Retina (tissue), 1 donor: Measurements from ENCODE around the gene TRMT11.
A peak's percentile ranks its signal among the peaks of the same experiment; 100 is the strongest.
"Not testable (repeated sequence)": the region's sequence is repeated elsewhere in the genome, so short reads cannot be mapped to it uniquely, and the experiment has no call there.

Source experiments
- DNase-seq: peaks from one replicate; pipeline ENCODE4 v3.0.0-alpha.2; 2016

TRMT11 gene

DNA sequence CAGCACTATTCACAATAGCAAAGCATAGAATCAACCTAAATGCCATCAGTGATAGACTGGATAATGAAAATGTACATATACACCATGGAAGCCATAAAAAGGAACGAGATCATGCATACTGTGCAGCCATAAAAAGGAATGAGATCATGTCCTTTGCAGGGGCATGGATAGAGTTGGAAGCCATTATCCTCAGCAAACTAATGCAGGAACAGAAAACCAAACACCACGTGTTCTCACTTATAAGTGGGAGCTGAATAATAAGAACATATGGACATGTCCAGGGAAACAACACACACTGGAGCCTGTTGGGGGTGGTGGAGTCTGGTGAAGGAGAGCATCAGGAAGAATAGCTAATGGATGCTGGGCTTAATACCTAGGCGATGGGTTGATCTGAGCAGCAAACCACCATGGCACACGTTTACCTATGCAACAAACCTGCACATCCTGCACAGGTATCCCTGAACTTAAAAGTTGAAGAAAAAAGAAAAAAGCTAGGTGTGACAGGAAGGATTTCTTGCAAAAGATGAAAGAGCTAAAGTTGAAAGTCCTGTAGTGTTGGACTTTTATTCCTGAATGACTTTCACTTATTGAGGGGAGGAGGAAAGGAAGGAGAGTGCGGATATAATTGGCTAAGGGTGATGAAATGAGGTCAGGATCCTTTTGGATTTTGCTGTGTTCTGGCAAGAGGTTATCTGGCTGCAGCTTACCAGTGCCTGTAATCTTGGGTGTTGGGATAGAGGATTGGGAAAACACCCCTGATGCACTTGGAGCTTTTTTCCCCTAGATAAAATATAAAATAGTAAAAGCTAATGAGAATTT lies 8.5 kb downstream of the TRMT11 start:
- DNase-seq, result no peak

DNA sequence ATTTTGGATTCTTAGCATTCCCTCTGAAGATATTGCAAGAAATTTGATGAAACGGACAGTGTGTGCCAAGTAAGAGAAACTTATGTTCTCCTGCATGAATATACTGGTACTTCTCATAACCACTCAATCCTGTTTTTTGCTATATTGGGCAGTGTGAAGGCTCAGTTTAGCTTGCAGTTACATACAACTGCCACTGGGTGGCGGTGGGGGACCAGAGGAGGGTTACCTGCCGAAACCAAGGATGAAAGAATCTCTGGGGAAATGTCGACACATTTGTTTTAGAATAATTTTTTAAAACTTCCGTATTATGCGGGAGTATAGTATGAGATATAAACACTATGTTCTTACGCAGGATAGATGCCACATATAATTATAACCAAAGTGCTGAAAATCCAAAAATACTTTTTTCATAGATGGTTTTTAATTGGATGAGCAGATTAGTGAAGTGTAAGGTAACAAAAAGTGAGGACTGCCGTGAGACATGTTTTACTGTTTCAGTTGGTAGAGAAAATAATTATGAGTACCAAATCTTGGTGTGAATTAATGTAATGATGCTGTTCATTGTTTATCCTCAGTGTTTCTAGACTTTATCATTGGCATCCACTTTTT lies 9.7 kb downstream of the TRMT11 start:
- DNase-seq, result peak; percentile 56

DNA sequence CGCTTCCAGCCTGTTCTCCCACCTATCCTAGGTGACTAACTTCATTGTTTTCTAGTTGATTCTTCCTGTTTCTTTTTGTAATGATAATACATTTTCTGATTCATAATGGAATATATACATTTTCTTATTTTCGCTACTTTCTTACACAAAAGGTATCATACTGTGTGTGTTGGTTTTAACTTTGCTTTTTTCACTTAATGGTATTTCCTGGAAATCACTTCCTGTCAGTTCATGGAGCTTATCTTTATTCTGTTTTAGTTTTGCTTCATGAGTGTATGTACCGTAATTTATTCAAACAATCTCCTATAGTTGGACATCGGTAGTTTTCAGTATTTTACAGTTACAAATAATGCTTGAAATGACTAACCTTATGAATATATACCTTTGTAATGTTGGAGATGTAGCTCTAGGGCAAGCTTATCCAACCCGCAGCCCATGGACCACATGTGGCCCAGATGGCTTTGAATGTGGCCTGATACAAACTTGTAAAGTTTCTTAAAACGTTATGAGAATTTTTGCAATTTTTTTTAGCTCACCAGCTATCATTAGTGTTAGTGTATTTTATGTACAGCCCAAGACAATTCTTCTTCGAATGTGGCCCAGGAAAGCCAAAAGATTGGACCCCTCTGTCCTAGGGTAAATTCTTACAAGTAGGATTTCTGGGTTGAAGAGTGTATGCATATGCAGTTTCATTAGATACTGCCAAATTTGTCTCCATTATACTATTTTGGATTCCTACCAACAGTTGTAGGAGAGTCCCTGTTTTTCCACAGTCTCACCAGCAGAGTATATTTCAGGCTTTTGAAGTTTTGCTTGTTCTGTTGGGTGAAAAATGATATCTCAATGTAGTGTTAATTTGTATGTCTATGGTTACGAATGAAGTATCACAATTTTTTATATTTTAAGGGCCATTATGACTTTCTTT lies 16.7 kb downstream of the TRMT11 start:
- DNase-seq, result no peak

DNA sequence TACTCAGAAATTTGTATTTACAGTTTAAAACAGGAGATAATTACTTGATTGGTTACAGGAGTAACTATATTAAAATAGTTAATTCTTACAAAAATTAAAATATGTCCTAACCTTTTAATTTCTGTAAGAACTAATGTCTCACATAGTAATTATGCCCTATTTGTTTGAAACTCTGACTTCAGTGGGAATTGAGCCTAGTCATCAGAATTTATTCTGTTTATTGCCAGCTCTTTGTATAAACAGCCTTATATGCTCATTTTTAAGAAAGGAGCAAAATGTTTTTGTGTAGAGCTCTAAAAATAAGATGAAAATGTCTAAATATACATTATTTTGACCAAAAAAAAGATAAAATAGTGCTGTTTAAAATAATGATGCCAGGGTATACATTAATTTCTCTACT lies 21.5 kb downstream of the TRMT11 start:
- DNase-seq, result no peak

DNA sequence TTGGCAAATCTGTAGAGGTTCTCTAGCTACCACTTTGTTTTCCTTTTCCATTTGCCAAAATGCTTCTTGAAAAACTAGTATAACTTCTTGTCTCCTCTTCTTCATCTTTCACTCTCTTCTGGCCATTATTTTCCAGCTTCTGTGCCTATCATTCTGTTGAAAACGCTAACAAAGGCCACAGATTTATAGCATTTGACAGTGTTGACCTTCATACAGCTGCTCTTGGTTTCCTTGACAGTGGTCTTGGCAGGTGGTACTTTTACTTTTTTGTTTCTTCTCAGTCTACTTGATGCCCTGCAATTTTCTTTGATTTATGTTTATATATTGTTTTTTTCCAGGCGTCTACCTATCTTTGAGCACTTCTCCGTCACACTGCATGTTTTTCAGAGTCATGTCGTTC lies 23.7 kb downstream of the TRMT11 start:
- DNase-seq, result no peak

DNA sequence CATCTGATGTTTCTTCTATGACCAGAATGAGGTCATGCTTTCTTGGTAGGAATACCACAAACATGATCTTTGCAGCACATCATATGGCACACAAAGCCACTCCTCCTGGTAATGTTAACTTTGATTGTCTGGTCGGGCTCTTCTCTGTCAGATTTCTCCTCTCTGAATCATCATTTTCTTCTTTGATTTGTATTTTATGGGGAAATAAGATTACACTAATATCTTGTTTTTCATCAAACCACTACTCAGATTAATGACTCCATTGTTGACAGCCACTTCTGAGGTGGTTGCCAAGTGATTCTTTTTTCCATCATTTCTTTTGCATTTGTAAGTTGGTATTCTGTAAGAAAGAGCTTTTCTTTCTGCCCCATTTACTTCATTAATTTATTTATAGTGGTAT lies 29.5 kb downstream of the TRMT11 start:
- DNase-seq, result no peak

GRCh38 chr6:126016591-126016990 lies 30.3 kb downstream of the TRMT11 start:
- DNase-seq, result no peak

GRCh38 chr6:126017668-126018067 lies 31.3 kb downstream of the TRMT11 start:
- no peak for DNase-seq

- DNase-seq, result no peak
Measured at GRCh38 chr6:126020305-126021050, 34.1 kb downstream of the TRMT11 start.

- DNase-seq, result not testable (repeated sequence)
Measured at GRCh38 chr6:126023474-126023873, 37.1 kb downstream of the TRMT11 start.

DNA sequence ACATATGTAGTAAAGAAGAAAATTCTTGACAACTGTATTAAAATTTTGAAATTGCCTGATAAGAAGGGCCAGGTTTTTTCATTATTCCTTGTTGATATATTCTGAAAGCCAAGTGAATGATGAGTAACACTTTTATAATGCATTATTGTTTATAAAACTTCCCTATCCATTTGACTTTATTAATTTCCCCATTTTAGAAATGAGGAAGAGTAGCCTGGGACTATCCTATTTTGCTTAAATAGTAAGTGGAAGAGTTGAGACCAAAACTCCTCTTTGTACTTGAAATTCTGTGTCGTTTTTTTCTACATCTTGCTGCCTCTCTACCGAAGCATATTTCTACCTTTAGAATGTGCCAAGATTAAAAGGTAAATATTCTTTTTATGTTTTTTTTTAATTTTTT lies 39.7 kb downstream of the TRMT11 start:
- DNase-seq, result no peak

GRCh38 chr6:126027601-126028000 lies 41.3 kb downstream of the TRMT11 start:
- DNase-seq, result no peak

- DNase-seq, result no peak
Measured at GRCh38 chr6:126030045-126030444, 43.7 kb downstream of the TRMT11 start.

DNA sequence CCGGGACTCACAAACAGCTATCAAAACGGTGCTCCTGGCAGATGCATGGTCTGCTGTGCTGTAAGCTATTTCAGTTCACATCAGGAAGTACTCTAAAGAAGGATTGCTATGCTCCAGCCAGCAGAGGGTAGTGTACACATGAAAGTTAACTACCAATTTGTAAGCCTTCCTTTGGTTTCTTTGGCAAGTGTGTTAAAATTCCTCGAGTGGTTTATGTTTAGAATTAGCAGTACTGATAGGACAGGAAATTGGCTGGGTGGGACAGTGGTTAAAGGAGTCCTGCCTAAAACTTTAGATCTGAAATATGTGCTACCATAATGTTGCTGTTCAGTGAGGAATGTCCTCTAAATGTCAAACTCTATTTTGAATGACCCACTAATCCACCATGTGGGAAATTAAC lies 47.4 kb downstream of the TRMT11 start:
- peak; percentile 21 for DNase-seq

DNA sequence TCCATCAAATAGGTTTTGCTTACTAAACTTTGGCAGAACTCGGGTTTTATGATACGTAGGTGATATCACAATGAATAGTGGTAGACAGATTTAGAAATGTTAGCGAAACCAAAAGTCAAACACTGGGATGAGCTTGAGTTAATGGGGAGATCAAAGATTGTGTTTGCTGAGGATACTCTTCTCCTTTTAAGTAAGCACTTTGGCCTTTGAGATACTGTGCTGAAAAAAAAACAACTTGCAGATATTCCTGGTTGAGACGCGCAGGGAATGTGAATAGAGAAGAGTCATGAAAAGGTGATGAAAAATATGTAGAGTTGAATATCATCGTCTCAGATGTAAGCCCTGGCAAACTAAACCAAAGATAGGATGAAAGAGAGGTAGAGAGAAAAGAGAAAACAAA lies 48.3 kb downstream of the TRMT11 start:
- DNase-seq, result no peak

DNA sequence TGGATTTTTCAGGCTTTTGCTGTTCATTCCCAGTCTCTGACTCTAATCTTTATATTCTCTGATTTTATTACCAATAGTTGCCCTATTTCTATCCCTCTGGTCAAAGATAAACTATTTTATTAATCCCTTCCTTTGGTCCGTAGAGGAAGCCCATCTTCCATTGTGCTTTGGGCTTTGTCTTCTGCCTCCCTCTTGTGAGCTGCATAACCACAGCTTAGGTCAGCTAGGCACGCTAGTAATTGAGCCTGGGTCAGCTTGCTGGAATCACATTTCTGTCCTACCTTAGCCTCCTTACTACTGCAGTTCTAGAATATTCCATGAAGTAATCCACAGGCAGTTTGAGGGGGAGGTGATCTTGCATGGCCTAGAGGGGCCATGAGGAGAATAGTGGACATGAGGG lies 49.4 kb downstream of the TRMT11 start:
- DNase-seq, result no peak

GRCh38 chr6:126038234-126038633 lies 51.9 kb downstream of the TRMT11 start:
- DNase-seq, result no peak

DNA sequence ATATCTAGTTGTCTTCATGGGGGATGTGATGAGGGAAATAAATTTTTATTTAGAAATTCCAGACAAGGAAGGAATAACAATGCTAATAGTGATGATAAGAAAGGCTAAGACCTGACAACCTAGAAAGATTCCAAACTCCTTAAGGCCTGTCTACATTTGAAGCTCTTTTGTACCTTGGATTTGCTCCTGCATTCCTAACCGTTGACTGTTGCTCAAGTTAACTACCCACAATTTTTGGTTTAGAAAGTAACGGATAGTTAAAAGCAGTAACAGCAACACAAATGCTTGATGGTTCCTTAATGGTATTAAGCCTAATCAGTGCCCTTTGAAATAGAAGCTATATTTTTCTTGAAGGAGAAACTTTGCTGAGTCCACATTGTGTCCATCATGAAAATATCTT lies 52.9 kb downstream of the TRMT11 start:
- no peak for DNase-seq

GRCh38 chr6:126040394-126040793 lies 54.1 kb downstream of the TRMT11 start:
- DNase-seq, result no peak

DNA sequence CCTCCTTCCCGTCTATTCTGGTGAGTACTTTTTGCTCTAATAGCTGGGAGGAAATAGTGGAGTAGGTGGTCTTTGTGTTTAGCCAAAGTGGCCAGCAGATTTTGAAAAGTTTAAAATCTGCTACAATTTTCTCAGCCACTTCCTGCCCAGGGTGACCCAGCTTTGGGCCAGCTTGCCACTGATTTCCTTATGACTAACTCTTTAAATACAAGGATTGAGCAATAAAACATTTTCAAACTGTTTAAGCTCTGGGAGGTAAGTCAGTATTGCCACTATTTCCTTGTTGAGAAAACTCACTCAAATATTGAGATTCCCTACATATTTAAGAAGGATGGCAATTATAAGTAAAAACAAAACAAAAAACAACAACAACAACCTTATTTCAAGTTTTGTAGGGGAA lies 54.5 kb downstream of the TRMT11 start:
- no peak for DNase-seq

GRCh38 chr6:126041516-126041915 lies 55.2 kb downstream of the TRMT11 start:
- DNase-seq, result no peak

- no peak for DNase-seq
Measured at GRCh38 chr6:126042001-126042419, 55.7 kb downstream of the TRMT11 start.

GRCh38 chr6:126047648-126048047 lies 61.3 kb downstream of the TRMT11 start:
- no peak for DNase-seq
